IMR-90 (cell line): ENCODE results near the gene ATP9B. TPM values are rescaled to one million over a fixed set of nuclear protein-coding genes. Genes with fewer than 3 reads are reported as not detected.

Source experiments
- ATAC-seq: fragments of 200-7000 bp; cut with Tn5 transposase; 2 replicates; pipeline ENCODE4 v1.9.1; 2020; ENCODE audit warnings: low read depth, mild to moderate bottlenecking, moderate library complexity
- BruUV-seq: library from RNA; stranded (reverse); fragments of 400-500 nt; replicated peaks from 2 replicates; lab custom pipeline; 2021; lab: Mats Ljungman, UMichigan
- CTCF ChIA-PET: fragments of 300-600 bp; formaldehyde crosslinking; extraction: SDS; loops from one replicate; lab custom pipeline; 2021; ENCODE audit warnings: antibody characterized with exemption; lab: Yijun Ruan, JAX
- POLR2A ChIA-PET: fragments of 300-600 bp; sonication (Branson Sonifier 250); formaldehyde crosslinking; loops from one replicate; lab custom pipeline; 2022; ENCODE audit warnings: antibody characterized with exemption; ENCODE audit not compliant: unreplicated experiment; lab: Charles Lee
- DNase-seq: peaks from one replicate; pipeline ENCODE4 v3.0.0; 2013
- H2AFZ ChIP-seq: replicated peaks from 2 replicates; pipeline ENCODE3; 2013; ENCODE audit warnings: low read length, mild to moderate bottlenecking; ENCODE audit not compliant: poor library complexity
- H2AK5ac ChIP-seq: 2 replicates; pipeline ENCODE4 v1.6.1; 2013; ENCODE audit warnings: low read depth, low read length, inconsistent platforms
- H2AK9ac ChIP-seq: replicated peaks from 2 replicates; pipeline ENCODE3; 2013; ENCODE audit warnings: mild to moderate bottlenecking, low read depth, low read length, moderate library complexity; ENCODE audit not compliant: poor library complexity
- H2BK120ac ChIP-seq: 2 replicates; pipeline ENCODE4 v1.6.1; 2013; ENCODE audit warnings: low read depth, low read length, inconsistent platforms
- H2BK15ac ChIP-seq: 3 replicates; pipeline ENCODE4 v1.6.1; 2013; ENCODE audit warnings: low read depth, low read length, inconsistent platforms
- H2BK20ac ChIP-seq: 2 replicates; pipeline ENCODE4 v1.6.1; 2013; ENCODE audit warnings: low read depth, mild to moderate bottlenecking, inconsistent platforms, low read length, moderate library complexity
- H2BK5ac ChIP-seq: 2 replicates; pipeline ENCODE4 v1.6.1; 2013; ENCODE audit warnings: mild to moderate bottlenecking, low read depth, low read length, inconsistent platforms; ENCODE audit not compliant: poor library complexity, severe bottlenecking
- H3K14ac ChIP-seq: replicated peaks from 2 replicates; pipeline ENCODE4 v1.6.1; 2013; ENCODE audit warnings: low read depth, low read length, inconsistent platforms
- H3K18ac ChIP-seq: 2 replicates; pipeline ENCODE4 v1.6.1; 2013; ENCODE audit warnings: low read depth, low read length, control low read depth
- H3K23ac ChIP-seq: 2 replicates; pipeline ENCODE4 v1.6.1; 2013; ENCODE audit warnings: low read depth, low read length, inconsistent platforms
- H3K27ac ChIP-seq: 2 replicates; pipeline ENCODE4 v1.5.1; 2013; ENCODE audit warnings: mild to moderate bottlenecking, control low read depth, low read length; ENCODE audit not compliant: insufficient read depth
- H3K27me3 ChIP-seq: 2 replicates; pipeline ENCODE4 v1.6.1; 2013; ENCODE audit warnings: low read length; ENCODE audit not compliant: control insufficient read depth, insufficient read depth
- H3K36me3 ChIP-seq: 2 replicates; pipeline ENCODE4 v1.6.1; 2013; ENCODE audit warnings: low read length, mixed read lengths; ENCODE audit not compliant: control insufficient read depth, insufficient read depth
- H3K4ac ChIP-seq: 2 replicates; pipeline ENCODE4 v1.6.1; 2013; ENCODE audit warnings: low read depth, low read length, inconsistent platforms
- H3K4me1 ChIP-seq: 2 replicates; pipeline ENCODE4 v1.6.1; 2013; ENCODE audit warnings: low read length, mixed read lengths; ENCODE audit not compliant: control insufficient read depth, insufficient read depth
- H3K4me2 ChIP-seq: 2 replicates; pipeline ENCODE4 v1.6.1; 2013; ENCODE audit warnings: low read depth, mild to moderate bottlenecking, control low read depth, low read length, moderate library complexity
- H3K4me3 ChIP-seq: 2 replicates; pipeline ENCODE4 v1.5.1; 2013; ENCODE audit warnings: low read depth, mild to moderate bottlenecking, control low read depth, low read length, moderate library complexity; ENCODE audit not compliant: insufficient read depth
- H3K56ac ChIP-seq: 2 replicates; pipeline ENCODE4 v1.6.1; 2013; ENCODE audit warnings: low read length, inconsistent platforms; ENCODE audit not compliant: insufficient read depth; ENCODE audit errors: extremely low read depth
- H3K79me1 ChIP-seq, 2 experiments: 2 replicates each; pipeline ENCODE4 v1.6.1; 2013; ENCODE audit warnings: low read length in 2 of 2, inconsistent platforms in 1 of 2, low read depth in 1 of 2
- H3K9ac ChIP-seq: 2 replicates; pipeline ENCODE4 v1.6.1; 2013; ENCODE audit warnings: low read depth, low read length, control low read depth
- H3K9me1 ChIP-seq: 2 replicates; pipeline ENCODE4 v1.6.1; 2013; ENCODE audit warnings: low read length, inconsistent platforms; ENCODE audit not compliant: insufficient read depth
- H3K9me3 ChIP-seq: 2 replicates; pipeline ENCODE4 v1.6.1; 2013; ENCODE audit warnings: low read length; ENCODE audit not compliant: control insufficient read depth, insufficient read depth
- H4K20me1 ChIP-seq: 2 replicates; pipeline ENCODE4 v1.6.1; 2013; ENCODE audit warnings: low read length, inconsistent platforms; ENCODE audit not compliant: insufficient read depth
- H4K5ac ChIP-seq: 2 replicates; pipeline ENCODE4 v1.6.1; 2013; ENCODE audit warnings: mild to moderate bottlenecking, low read depth, low read length, control low read depth
- H4K8ac ChIP-seq, 2 experiments: 2 replicates each; pipeline ENCODE4 v1.6.1; 2013; ENCODE audit warnings: low read depth in 2 of 2, low read length in 2 of 2, control low read depth in 1 of 2, inconsistent platforms in 1 of 2
- H4K91ac ChIP-seq: 2 replicates; pipeline ENCODE4 v1.6.1; 2013; ENCODE audit warnings: low read depth, low read length, inconsistent platforms; ENCODE audit not compliant: insufficient read depth
- FOS ChIP-seq: fragments of 150-350 bp; IDR thresholded peaks from 2 replicates; pipeline ENCODE4 v1.6.1; 2016; ENCODE audit warnings: low read depth, low read length
- MAFK ChIP-seq: IDR thresholded peaks from 2 replicates; pipeline ENCODE4 v1.6.1; 2012; ENCODE audit warnings: low read depth, low read length, improper control_type of control experiment
- MXI1 ChIP-seq: IDR thresholded peaks from 2 replicates; pipeline ENCODE4 v1.6.1; 2012; ENCODE audit warnings: low read depth, mild to moderate bottlenecking, low read length, moderate library complexity, borderline replicate concordance
- RAD21 ChIP-seq: IDR thresholded peaks from 2 replicates; pipeline ENCODE4 v1.6.1; 2012; ENCODE audit warnings: low read length, improper control_type of control experiment
- RCOR1 ChIP-seq: IDR thresholded peaks from 2 replicates; pipeline ENCODE4 v1.6.1; 2012; ENCODE audit warnings: mild to moderate bottlenecking, low read length, improper control_type of control experiment; ENCODE audit not compliant: insufficient replicate concordance
- USF2 ChIP-seq: fragments of 150-350 bp; IDR thresholded peaks from 2 replicates; pipeline ENCODE4 v1.6.1; 2017; ENCODE audit warnings: mild to moderate bottlenecking, antibody characterized with exemption, low read length, low read depth
- WGBS, 2 experiments: methylation state at CpG; one replicate each; pipeline versions ENCODE4 v1.1.5 to v1.1.7; 2013; ENCODE audit warnings: missing lambda C conversion rate in 2 of 2; ENCODE audit not compliant: insufficient read length in 1 of 2; ENCODE audit errors: extremely low coverage in 2 of 2; 5-methylcytosine and 5-hydroxymethylcytosine counted together
- dilution Hi-C: fragments of 300-500 bp; cut with HindIII; formaldehyde crosslinking; loops from one replicate; pipeline ENCODE4 v1.14.3; 2018; ENCODE audit warnings: low sequenced_read_pairs; ENCODE audit not compliant: unreplicated experiment
- in situ Hi-C: fragments of 300-500 bp; cut with MboI; formaldehyde crosslinking; loops from 3 replicates; pipeline ENCODE4 v1.14.3; 2019; ENCODE audit warnings: low sequenced_read_pairs, inconsistent platforms, mixed read lengths
- intact Hi-C: fragments of 100-400 bp; cut with micrococcal nuclease; formaldehyde crosslinking; loops from 2 replicates; pipeline ENCODE4 v1.10.0; 2022
- polyA plus RNA-seq, 3 experiments: library from polyadenylated mRNA; depleted of rRNA; stranded (reverse); fragments of >200 nt; gene quantifications; 2 replicates each; pipeline ENCODE4 v1.2.3, GENCODE V29; 2012; ENCODE audit warnings: low replicate concordance in 1 of 3
- total RNA-seq: library from RNA; depleted of rRNA; stranded (reverse); fragments of >200 nt; gene quantifications from 2 replicates; pipeline ENCODE4 v1.2.3, GENCODE V29; 2012

ATP9B gene
- total and polyA plus RNA-seq, 2 of the 4 experiments (the other 2 are of a cell fraction) = 11.0 to 11.5 TPM

- Histone ChIP-seq H2BK15ac (no peak overlapping the region), H3K4me1 (no peaks in the 10 kb centered on the region; the same call in 1 of the 2 replicates), H3K56ac (no peak overlapping the region), H3K4me2 (no peak overlapping the region), H2AK9ac (no peak overlapping the region), H3K27me3 (no peaks in the 10 kb centered on the region), H3K4me3 (no peak overlapping the region), H3K9ac (no peak overlapping the region), H3K18ac (no peak overlapping the region), H2BK5ac (no peak overlapping the region), H3K23ac (no peak overlapping the region), H4K20me1 (no peaks in the 10 kb centered on the region), H2BK120ac (no peak overlapping the region), H2BK20ac (no peak overlapping the region), H3K27ac (no peak overlapping the region), H2AK5ac (no peak overlapping the region), H3K36me3 (peaks cover 10% of the 10 kb centered on the region), H3K79me1 (peaks cover 0 to 3% of the 10 kb centered on the region in 2 experiments; a peak in 1 of 4 replicates), H3K14ac (no peak overlapping the region), H3K9me3 (no peaks in the 10 kb centered on the region), H4K5ac (no peak overlapping the region), H3K9me1 (peaks cover 5% of the 10 kb centered on the region; the same call in 1 of the 2 replicates), H4K8ac (no peak overlapping the region), H4K91ac (no peak overlapping the region), H3K4ac (no peak overlapping the region), H2AFZ (no peak overlapping the region)
- intact Hi-C loops (no loop called here), in situ Hi-C loops (no loop called here), dilution Hi-C loops (no loop called here)
- no peak for ATAC-seq
- CTCF ChIA-PET = interaction anchor here (0.6 kb wide), 1 partner anchor 15 kb away, joined by 3 read pairs; no protein-coding TSS in a partner anchor
- 100% methylated on average over 1 of the region's 4 CpGs; no CpG with 5 or more reads in 1 of the 2 experiments for WGBS, 2 experiments
- TF ChIP-seq MAFK (no peak), FOS (no peak), MXI1 (no peak), RCOR1 (no peak), USF2 (no peak), RAD21 (no peak)
- DNase-seq = no peak
- BruUV-seq = no TSS peak
- POLR2A ChIA-PET = no interaction called here
Measured at GRCh38 chr18:79206444-79206843, 137.2 kb downstream of the ATP9B start.
